ENCODE measurements around the gene PRTG.

- no peak for TF ChIP-seq CTCF (IDR thresholded peaks at IDR 0.05)
- TF ChIP-seq POLR2A (IDR thresholded peaks at IDR 0.05): no peak
Measured at GRCh38 chr15:55613727-55614126, 129.2 kb downstream of the PRTG start.

Measured in uterus (tissue), 2 donors.